Left colon (tissue), 2 donors: ENCODE data around the gene MAPK14. TPM values are rescaled to one million over a fixed set of nuclear protein-coding genes. Genes with fewer than 3 reads are reported as not detected.

Experiments
- ATAC-seq: fragments of 200-7000 bp; cut with Tn5 transposase; one replicate; pipeline ENCODE4 v1.9.1; 2020; ENCODE audit warnings: mild to moderate bottlenecking, moderate library complexity
- DNase-seq, 2 donors: peaks; one replicate each; pipeline ENCODE4 v3.0.0-alpha.2; 2020
- intact Hi-C, 2 donors: fragments of 100-400 bp; cut with DNase I in 1 of 2; cut with micrococcal nuclease in 1 of 2; formaldehyde crosslinking; loops; one replicate each; pipeline versions ENCODE4 v1.11.2 to v1.14.0; 2022; cut with DNase I, micrococcal nuclease
- total RNA-seq, 2 donors: library from RNA; stranded (reverse); fragmentation: NEBNext Ultra II Directional; extraction: Animal tissue kit (Norgen Biotek cat#: 25700); gene quantifications; one replicate each; pipeline ENCODE4 v1.2.1, GENCODE V29; 2021
- donor health status: DM: no; HTN: no; CAD: no.
- donor health status: DM: yes; HTN: yes; CAD: no.

MAPK14 gene
- total RNA-seq, 2 donors from 2014 or later, result 60.0 to 69.8 TPM

GRCh38 chr6:36063318-36064060 lies 35.9 kb downstream of the MAPK14 start:
- DNase-seq (no peak), ATAC-seq (no peak)
- intact Hi-C loops, result no loop called here

- DNase-seq (no peak), ATAC-seq (peak; percentile 89)
- intact Hi-C loops, result no loop called here
Observed at GRCh38 chr6:36064770-36065396, 37.3 kb downstream of the MAPK14 start.

- intact Hi-C loops, result no loop called here
- DNase-seq (no peak), ATAC-seq (no peak)
Observed at GRCh38 chr6:36065916-36066315, 38.3 kb downstream of the MAPK14 start.

- DNase-seq (no peak), ATAC-seq (no peak)
- intact Hi-C loops, result no loop called here
Observed at GRCh38 chr6:36066817-36067216, 39.2 kb downstream of the MAPK14 start.

GRCh38 chr6:36067374-36068011 lies 39.9 kb downstream of the MAPK14 start:
- DNase-seq, result no peak

GRCh38 chr6:36068012-36068392 lies 40.4 kb downstream of the MAPK14 start:
- ATAC-seq (peak; percentile 43), DNase-seq (no peak)
- intact Hi-C loops, result no loop called here

More at GRCh38 chr6:36067374-36068011, 39.9 kb downstream of the MAPK14 start:
- peak; percentile 54 for ATAC-seq
- intact Hi-C loops, result no loop called here

- ATAC-seq, result no peak
- intact Hi-C loops, result no loop called here
Observed at GRCh38 chr6:36068586-36068985, 41.0 kb downstream of the MAPK14 start.

GRCh38 chr6:36069573-36069972 lies 42.0 kb downstream of the MAPK14 start:
- ATAC-seq (no peak), DNase-seq (no peak)
- intact Hi-C loops, result no loop called here

More at GRCh38 chr6:36068586-36068985, 41.0 kb downstream of the MAPK14 start:
- DNase-seq, result no peak

GRCh38 chr6:36070252-36070651 lies 42.6 kb downstream of the MAPK14 start:
- DNase-seq (no peak), ATAC-seq (no peak)
- intact Hi-C loops, result no loop called here

- DNase-seq, result no peak
- intact Hi-C loops, result no loop called here
- ATAC-seq, result no peak
Observed at GRCh38 chr6:36071281-36071680, 43.7 kb downstream of the MAPK14 start.

GRCh38 chr6:36071714-36072113 lies 44.1 kb downstream of the MAPK14 start:
- intact Hi-C loops, result no loop called here
- ATAC-seq (no peak), DNase-seq (no peak)

GRCh38 chr6:36072681-36073080 lies 45.1 kb downstream of the MAPK14 start:
- DNase-seq, result no peak
- no peak for ATAC-seq
- intact Hi-C loops, result no loop called here

GRCh38 chr6:36073587-36073986 lies 46.0 kb downstream of the MAPK14 start:
- intact Hi-C loops, result no loop called here
- DNase-seq (no peak), ATAC-seq (no peak)

GRCh38 chr6:36075656-36076055 lies 48.0 kb downstream of the MAPK14 start:
- peak in 1 of 2 donors; percentile 40 for DNase-seq
- intact Hi-C loops, result no loop called here
- peak; percentile 92 for ATAC-seq

- intact Hi-C loops, result no loop called here
- no peak for DNase-seq
- no peak for ATAC-seq
Observed at GRCh38 chr6:36076178-36077063, 48.8 kb downstream of the MAPK14 start.

GRCh38 chr6:36078159-36078558 lies 50.6 kb downstream of the MAPK14 start:
- no peak for DNase-seq
- intact Hi-C loops, result no loop called here
- ATAC-seq, result no peak

GRCh38 chr6:36079601-36080000 lies 52.0 kb downstream of the MAPK14 start:
- ATAC-seq (no peak), DNase-seq (no peak)
- intact Hi-C loops, result no loop called here

- ATAC-seq (no peak), DNase-seq (no peak)
- intact Hi-C loops, result no loop called here
Observed at GRCh38 chr6:36082318-36082717, 54.7 kb downstream of the MAPK14 start.

- DNase-seq (no peak), ATAC-seq (no peak)
- intact Hi-C loops, result no loop called here
Observed at GRCh38 chr6:36083446-36083845, 55.8 kb downstream of the MAPK14 start.
